ENCODE results near the gene AMMECR1.
"Not testable (repeated sequence)": the region's sequence is repeated elsewhere in the genome, so short reads cannot be mapped to it uniquely, and the experiment has no call there.

AMMECR1 gene

GRCh38 chrX:110171442-110171841, 146.4 kb downstream of the AMMECR1 start:
- CTCF ChIA-PET = no interaction called here
- H3K9me3 Mint-ChIP-seq = no peaks in the 10 kb centered on the region
- no peak overlapping the region for H3K27ac Mint-ChIP-seq

GRCh38 chrX:110170029-110170428, 147.9 kb downstream of the AMMECR1 start:
- no peak overlapping the region for H3K4me3 Mint-ChIP-seq
- DNase-seq = no peak
- H3K4me1 Mint-ChIP-seq = no peaks in the 10 kb centered on the region
- CTCF ChIA-PET = interaction anchor here (2.9 to 21.0 kb wide), 2 partner anchors 11 to 243 kb away, joined by 10 to 409 read pairs; no protein-coding TSS in a partner anchor
- H3K9me3 Mint-ChIP-seq = no peaks in the 10 kb centered on the region
- peaks cover 11% of the 10 kb centered on the region for H3K36me3 Mint-ChIP-seq
- no peak overlapping the region for H3K27ac Mint-ChIP-seq
- no peaks in the 10 kb centered on the region for H3K27me3 Mint-ChIP-seq

More at GRCh38 chrX:110171442-110171841, 146.4 kb downstream of the AMMECR1 start:
- Mint-ChIP-seq H3K36me3 (peaks cover 16% of the 10 kb centered on the region), H3K4me3 (no peak overlapping the region), H3K27me3 (no peaks in the 10 kb centered on the region), H3K4me1 (no peaks in the 10 kb centered on the region)
- no peak for DNase-seq

GRCh38 chrX:110168585-110168984, 149.3 kb downstream of the AMMECR1 start:
- Mint-ChIP-seq H3K27ac (no peak overlapping the region), H3K27me3 (no peaks in the 10 kb centered on the region), H3K9me3 (no peaks in the 10 kb centered on the region), H3K4me3 (no peak overlapping the region), H3K36me3 (peaks cover 11% of the 10 kb centered on the region), H3K4me1 (no peaks in the 10 kb centered on the region)
- CTCF ChIA-PET = interaction anchor here (0.7 to 21.0 kb wide), 9 partner anchors 10 to 244 kb away, joined by 3 to 409 read pairs (median 4); no protein-coding TSS in a partner anchor
- no peak for DNase-seq

GRCh38 chrX:110167952-110168451, 149.9 kb downstream of the AMMECR1 start:
- CTCF ChIA-PET = interaction anchor here (0.7 to 21.0 kb wide), 9 partner anchors 9 to 245 kb away, joined by 3 to 409 read pairs (median 4); no protein-coding TSS in a partner anchor
- H3K4me1 Mint-ChIP-seq = no peaks in the 10 kb centered on the region
- DNase-seq = peak; percentile 52
- no peaks in the 10 kb centered on the region for H3K9me3 Mint-ChIP-seq
- H3K27ac Mint-ChIP-seq = no peak overlapping the region
- H3K4me3 Mint-ChIP-seq = no peak overlapping the region
- H3K27me3 Mint-ChIP-seq = no peaks in the 10 kb centered on the region
- peaks cover 11% of the 10 kb centered on the region for H3K36me3 Mint-ChIP-seq

- no peaks in the 10 kb centered on the region for H3K27me3 Mint-ChIP-seq
- DNase-seq = no peak
- peaks cover 9% of the 10 kb centered on the region for H3K4me1 Mint-ChIP-seq
- H3K27ac Mint-ChIP-seq = no peak overlapping the region
- H3K9me3 Mint-ChIP-seq = no peaks in the 10 kb centered on the region
- CTCF ChIA-PET = interaction anchor here (3.8 to 21.0 kb wide), 2 partner anchors 16 to 249 kb away, joined by 11 to 409 read pairs; no protein-coding TSS in a partner anchor
- H3K4me3 Mint-ChIP-seq = no peak overlapping the region
- H3K36me3 Mint-ChIP-seq = no peaks in the 10 kb centered on the region
Measured at GRCh38 chrX:110163488-110163887, 154.4 kb downstream of the AMMECR1 start.

GRCh38 chrX:110162867-110163266, 155.0 kb downstream of the AMMECR1 start:
- Mint-ChIP-seq H3K4me1 (peaks cover 9% of the 10 kb centered on the region), H3K27ac (no peak overlapping the region)

GRCh38 chrX:110162131-110162530, 155.8 kb downstream of the AMMECR1 start:
- no peak for DNase-seq
- Mint-ChIP-seq H3K9me3 (no peaks in the 10 kb centered on the region), H3K27me3 (no peaks in the 10 kb centered on the region), H3K27ac (no peak overlapping the region), H3K4me3 (no peak overlapping the region), H3K4me1 (peaks cover 9% of the 10 kb centered on the region), H3K36me3 (peaks cover 1% of the 10 kb centered on the region)
- CTCF ChIA-PET = interaction anchor here (1.1 to 21.0 kb wide), 2 partner anchors 15 to 251 kb away, joined by 4 to 409 read pairs; no protein-coding TSS in a partner anchor

More at GRCh38 chrX:110162867-110163266, 155.0 kb downstream of the AMMECR1 start:
- CTCF ChIA-PET = interaction anchor here (3.8 to 21.0 kb wide), 2 partner anchors 16 to 250 kb away, joined by 11 to 409 read pairs; no protein-coding TSS in a partner anchor
- Mint-ChIP-seq H3K36me3 (no peaks in the 10 kb centered on the region), H3K27me3 (no peaks in the 10 kb centered on the region), H3K4me3 (no peak overlapping the region), H3K9me3 (no peaks in the 10 kb centered on the region)
- DNase-seq = no peak

GRCh38 chrX:110161361-110161686, 156.6 kb downstream of the AMMECR1 start:
- H3K27me3 Mint-ChIP-seq = no peaks in the 10 kb centered on the region
- DNase-seq = no peak
- no peak overlapping the region for H3K27ac Mint-ChIP-seq
- H3K36me3 Mint-ChIP-seq = peaks cover 1% of the 10 kb centered on the region
- CTCF ChIA-PET = interaction anchor here (0.9 to 21.0 kb wide), 3 partner anchors 15 to 252 kb away, joined by 3 to 409 read pairs (median 4); no protein-coding TSS in a partner anchor
- peaks cover 9% of the 10 kb centered on the region for H3K4me1 Mint-ChIP-seq
- H3K4me3 Mint-ChIP-seq = no peak overlapping the region
- H3K9me3 Mint-ChIP-seq = no peaks in the 10 kb centered on the region

GRCh38 chrX:110159865-110160264, 158.0 kb downstream of the AMMECR1 start:
- H3K36me3 Mint-ChIP-seq = peaks cover 1% of the 10 kb centered on the region
- no peak overlapping the region for H3K4me3 Mint-ChIP-seq
- H3K9me3 Mint-ChIP-seq = no peaks in the 10 kb centered on the region
- DNase-seq = no peak
- no peaks in the 10 kb centered on the region for H3K27me3 Mint-ChIP-seq
- CTCF ChIA-PET = interaction anchor here (0.6 to 21.0 kb wide), 5 partner anchors 9 to 253 kb away, joined by 3 to 409 read pairs (median 10); no protein-coding TSS in a partner anchor
- H3K4me1 Mint-ChIP-seq = peaks cover 13% of the 10 kb centered on the region
- no peak overlapping the region for H3K27ac Mint-ChIP-seq

- no peak for DNase-seq
- no peaks in the 10 kb centered on the region for H3K27me3 Mint-ChIP-seq
- H3K36me3 Mint-ChIP-seq = peaks cover 1% of the 10 kb centered on the region
- no peak overlapping the region for H3K27ac Mint-ChIP-seq
- no peaks in the 10 kb centered on the region for H3K9me3 Mint-ChIP-seq
- H3K4me3 Mint-ChIP-seq = no peak overlapping the region
- CTCF ChIA-PET = interaction anchor here (0.9 to 21.0 kb wide), 6 partner anchors 10 to 688 kb away, joined by 3 to 409 read pairs (median 8); no protein-coding TSS in a partner anchor
- peaks cover 13% of the 10 kb centered on the region for H3K4me1 Mint-ChIP-seq
Measured at GRCh38 chrX:110159235-110159634, 158.7 kb downstream of the AMMECR1 start.

GRCh38 chrX:110157444-110157843, 160.4 kb downstream of the AMMECR1 start:
- Mint-ChIP-seq H3K4me3 (no peak overlapping the region), H3K27me3 (no peaks in the 10 kb centered on the region), H3K4me1 (peaks cover 13% of the 10 kb centered on the region), H3K27ac (peak overlapping the region; percentile 24), H3K9me3 (no peaks in the 10 kb centered on the region), H3K36me3 (peaks cover 1% of the 10 kb centered on the region)
- CTCF ChIA-PET = interaction anchor here (2.4 to 21.0 kb wide), 4 partner anchors 11 to 255 kb away, joined by 10 to 409 read pairs (median 14); no protein-coding TSS in a partner anchor
- no peak for DNase-seq

- Mint-ChIP-seq H3K4me3 (no peak overlapping the region), H3K4me1 (peaks cover 13% of the 10 kb centered on the region), H3K9me3 (no peaks in the 10 kb centered on the region), H3K27me3 (no peaks in the 10 kb centered on the region), H3K27ac (no peak overlapping the region), H3K36me3 (peaks cover 1% of the 10 kb centered on the region)
- DNase-seq = no peak
- CTCF ChIA-PET = interaction anchor here (0.7 to 21.0 kb wide), 5 partner anchors 8 to 257 kb away, joined by 3 to 409 read pairs (median 4); no protein-coding TSS in a partner anchor
Measured at GRCh38 chrX:110156167-110156754, 161.6 kb downstream of the AMMECR1 start.

- Mint-ChIP-seq H3K4me1 (peaks cover 13% of the 10 kb centered on the region), H3K4me3 (no peak overlapping the region), H3K36me3 (peaks cover 1% of the 10 kb centered on the region), H3K27me3 (no peaks in the 10 kb centered on the region), H3K9me3 (no peaks in the 10 kb centered on the region), H3K27ac (no peak overlapping the region)
- CTCF ChIA-PET = interaction anchor here (0.7 to 21.0 kb wide), 5 partner anchors 8 to 257 kb away, joined by 3 to 409 read pairs (median 4); no protein-coding TSS in a partner anchor
- no peak for DNase-seq
Measured at GRCh38 chrX:110155759-110156158, 162.1 kb downstream of the AMMECR1 start.

- not testable (repeated sequence) for H3K4me1 Mint-ChIP-seq, H3K36me3 Mint-ChIP-seq, H3K27me3 Mint-ChIP-seq, H3K27ac Mint-ChIP-seq, H3K4me3 Mint-ChIP-seq, DNase-seq, H3K9me3 Mint-ChIP-seq
- CTCF ChIA-PET = interaction anchor here (0.6 to 21.0 kb wide), 3 partner anchors 8 to 259 kb away, joined by 3 to 409 read pairs (median 5); no protein-coding TSS in a partner anchor
Measured at GRCh38 chrX:110154328-110154727, 163.6 kb downstream of the AMMECR1 start.

All from activated naive CD4-positive, alpha-beta T cell treated with anti-CD3 and anti-CD28 coated beads, Interleukin-2, amount 10 ng/mL, durations not matched to agents 7 days and 5 days (primary cell).